ENCODE data around the gene IL10RB. TPM values are rescaled to one million over a fixed set of nuclear protein-coding genes. Genes with fewer than 3 reads are reported as not detected.
"Not testable (repeated sequence)": the region's sequence is repeated elsewhere in the genome, so short reads cannot be mapped to it uniquely, and the experiment has no call there.

The IL10RB gene
- total RNA-seq, 3 donors from 2014 or later, result 31.0 to 39.5 (median 31.8) TPM

DNA sequence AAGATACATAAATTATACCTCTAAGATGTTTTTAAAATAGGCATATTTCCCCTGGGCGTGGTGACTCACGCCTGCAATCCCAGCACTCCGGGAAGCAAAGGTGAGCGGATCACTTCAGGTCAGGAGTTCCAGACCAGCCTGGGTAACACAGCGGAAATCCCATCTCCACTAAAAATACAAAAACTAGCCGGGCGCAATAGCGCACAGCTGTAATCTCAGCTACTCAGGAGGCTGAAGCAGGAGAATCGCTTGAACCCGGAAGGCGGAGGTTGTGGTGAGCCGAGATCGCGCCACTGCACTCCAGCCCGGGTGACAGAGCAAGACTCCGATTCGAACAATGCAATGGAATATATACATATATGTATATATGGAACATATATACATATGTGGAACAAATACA lies 54.8 kb downstream of the IL10RB start:
- H3K36me3 ChIP-seq; H3K4me1 ChIP-seq; H3K4me3 ChIP-seq; H3K9me3 ChIP-seq; intact Hi-C loops (cut with DNase I; ENCODE audit: low total_unique reads); H3K27me3 ChIP-seq; H3K27ac ChIP-seq: not testable (repeated sequence)
- TF ChIP-seq POLR2AphosphoS5 (IDR thresholded peaks at IDR 0.05), result peak; percentile 48 to 84 (median 64)
- DNase-seq (ENCODE audit: low spot score in 2 of 2), result peak in 1 of 2 donors; percentile 54

DNA sequence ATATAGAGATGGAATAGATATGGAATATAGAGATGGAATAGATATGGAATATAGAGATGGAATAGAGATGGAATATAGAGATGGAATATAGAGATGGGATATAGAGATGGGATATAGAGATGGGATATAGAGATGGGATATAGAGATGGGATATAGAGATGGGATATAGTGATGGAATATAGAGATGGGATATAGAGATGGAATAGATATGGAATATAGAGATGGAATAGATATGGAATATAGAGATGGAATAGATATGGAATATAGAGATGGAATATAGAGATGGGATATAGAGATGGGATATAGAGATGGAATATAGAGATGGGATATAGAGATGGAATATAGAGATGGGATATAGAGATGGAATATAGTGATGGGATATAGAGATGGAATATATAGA lies 57.4 kb downstream of the IL10RB start:
- H3K4me1 ChIP-seq, result peaks cover 8 to 19% of the 10 kb centered on the region in 2 donors
- H3K9me3 ChIP-seq; intact Hi-C loops (cut with DNase I; ENCODE audit: low total_unique reads); H3K36me3 ChIP-seq; H3K27me3 ChIP-seq; DNase-seq (ENCODE audit: low spot score in 2 of 2): not testable (repeated sequence)
- H3K4me3 ChIP-seq, result peak overlapping the region in 2 of 3 donors; percentile 92 to 94
- peak overlapping the region in 1 of 2 donors; percentile 98 for H3K27ac ChIP-seq

DNA sequence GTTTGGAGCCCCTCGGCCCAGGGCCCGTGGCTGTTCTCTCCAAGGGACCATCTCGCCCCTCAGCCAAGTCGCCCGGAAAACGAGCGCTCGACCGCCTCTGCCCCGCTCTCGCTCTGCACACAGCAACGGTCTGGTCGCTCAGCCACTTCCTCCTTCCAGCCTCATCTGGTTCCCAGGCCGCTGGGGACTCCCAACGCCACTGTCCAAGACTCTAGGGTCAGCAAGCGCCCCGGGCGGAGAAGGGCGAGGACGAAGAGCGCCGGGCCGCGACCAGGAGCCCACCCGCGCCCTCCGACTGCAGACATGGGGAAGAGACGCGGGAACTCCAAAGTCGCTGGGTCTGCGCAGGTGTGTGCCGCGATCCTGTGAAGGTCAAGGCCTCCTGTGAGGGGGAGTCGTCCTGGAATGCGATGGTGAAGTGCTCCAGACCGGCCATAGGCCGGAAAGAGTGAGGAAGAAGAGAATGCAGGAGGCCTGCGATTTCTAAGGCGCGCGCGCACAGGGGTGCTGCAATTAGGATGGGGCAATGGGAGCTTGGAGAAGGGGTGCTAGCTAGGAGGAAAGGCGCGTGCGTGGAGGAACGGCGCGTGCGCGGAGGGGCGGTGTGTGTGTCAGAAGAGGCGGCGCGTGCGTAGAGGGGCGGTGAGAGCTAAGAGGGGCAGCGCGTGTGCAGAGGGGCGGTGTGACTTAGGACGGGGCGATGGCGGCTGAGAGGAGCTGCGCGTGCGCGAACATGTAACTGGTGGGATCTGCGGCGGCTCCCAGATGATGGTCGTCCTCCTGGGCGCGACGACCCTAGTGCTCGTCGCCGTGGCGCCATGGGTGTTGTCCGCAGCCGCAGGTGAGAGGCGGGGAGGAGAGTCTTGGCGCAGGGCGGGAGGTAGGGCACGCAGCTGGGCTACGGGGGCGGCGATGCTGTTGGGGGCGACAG lies 58.4 kb downstream of the IL10RB start, which contains the start of gene IFNAR1:
IFNAR1 (plus strand) TSS at position 680 of the 931 bp plus-strand sequence; CDS start at position 766, 86 bp downstream.
- Histone ChIP-seq H3K9me3 (no peaks in the 10 kb centered on the region), H3K27ac (peak within 1 kb of the TSS; percentile 98 to 99), H3K4me1 (peaks cover 8 to 19% of the 10 kb centered on the region in 2 donors), H3K27me3 (no peaks in the 10 kb centered on the region), H3K4me3 (peak within 1 kb of the TSS; percentile 77 to 94 (median 92)), H3K36me3 (no peaks in the 10 kb centered on the region)
- TF ChIP-seq POLR2AphosphoS5 (IDR thresholded peaks at IDR 0.05) (peak in 2 of 3 donors; percentile 71 to 87), POLR2A (IDR thresholded peaks at IDR 0.05) (peak; percentile 61)
- TF ChIP-seq, protein P1, sequence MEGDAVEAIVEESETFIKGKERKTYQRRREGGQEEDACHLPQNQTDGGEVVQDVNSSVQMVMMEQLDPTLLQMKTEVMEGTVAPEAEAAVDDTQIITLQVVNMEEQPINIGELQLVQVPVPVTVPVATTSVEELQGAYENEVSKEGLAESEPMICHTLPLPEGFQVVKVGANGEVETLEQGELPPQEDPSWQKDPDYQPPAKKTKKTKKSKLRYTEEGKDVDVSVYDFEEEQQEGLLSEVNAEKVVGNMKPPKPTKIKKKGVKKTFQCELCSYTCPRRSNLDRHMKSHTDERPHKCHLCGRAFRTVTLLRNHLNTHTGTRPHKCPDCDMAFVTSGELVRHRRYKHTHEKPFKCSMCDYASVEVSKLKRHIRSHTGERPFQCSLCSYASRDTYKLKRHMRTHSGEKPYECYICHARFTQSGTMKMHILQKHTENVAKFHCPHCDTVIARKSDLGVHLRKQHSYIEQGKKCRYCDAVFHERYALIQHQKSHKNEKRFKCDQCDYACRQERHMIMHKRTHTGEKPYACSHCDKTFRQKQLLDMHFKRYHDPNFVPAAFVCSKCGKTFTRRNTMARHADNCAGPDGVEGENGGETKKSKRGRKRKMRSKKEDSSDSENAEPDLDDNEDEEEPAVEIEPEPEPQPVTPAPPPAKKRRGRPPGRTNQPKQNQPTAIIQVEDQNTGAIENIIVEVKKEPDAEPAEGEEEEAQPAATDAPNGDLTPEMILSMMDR (IDR thresholded peaks at IDR 0.05), result no peak
- intact Hi-C loops (cut with DNase I; ENCODE audit: low total_unique reads), result no loop called here
- DNase-seq (ENCODE audit: low spot score in 2 of 2), result peak; percentile 98

DNA sequence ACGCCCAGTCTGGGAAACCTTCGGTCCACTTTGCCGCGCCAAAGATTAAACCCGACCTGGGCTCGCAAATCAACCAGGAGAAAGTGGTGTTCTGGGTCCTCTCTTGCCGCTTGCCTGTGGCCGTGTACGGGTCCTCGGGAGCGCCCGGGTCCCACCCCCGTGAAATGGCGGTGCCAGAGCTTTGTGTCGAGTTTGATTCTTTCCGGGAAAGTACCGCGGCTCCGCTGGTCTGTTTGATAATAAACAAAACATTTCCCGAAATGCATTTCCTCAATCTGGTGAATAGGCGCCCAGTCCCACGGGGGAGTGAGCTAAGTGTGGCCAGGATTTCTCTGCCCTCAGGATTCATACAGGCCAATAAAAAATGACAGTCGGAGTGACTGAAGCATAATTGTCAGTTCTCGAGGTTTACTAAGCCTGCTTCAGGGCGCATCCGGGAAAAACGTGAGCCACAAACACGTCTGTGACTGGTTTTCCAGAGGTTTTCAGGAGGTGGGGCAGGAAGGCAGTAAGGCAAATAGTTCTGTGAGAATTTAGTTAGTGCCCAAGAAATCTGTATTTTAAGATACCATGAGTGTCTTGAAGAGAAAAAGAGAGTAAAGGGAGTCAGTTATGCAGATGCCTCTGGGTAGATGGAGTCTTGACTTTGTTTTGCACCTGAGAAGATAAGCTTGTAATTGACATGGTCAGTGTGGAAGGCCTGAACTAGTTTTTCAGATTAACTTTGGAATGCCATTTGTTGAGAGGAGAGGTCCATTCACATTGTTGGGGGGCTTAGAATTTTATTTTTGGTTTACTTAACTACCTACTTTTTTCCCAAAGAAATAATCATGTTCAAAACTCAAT lies 59.3 kb downstream of the IL10RB start:
- DNase-seq (ENCODE audit: low spot score in 2 of 2), result peak; percentile 55 to 73
- no peaks in the 10 kb centered on the region for H3K27me3 ChIP-seq

DNA sequence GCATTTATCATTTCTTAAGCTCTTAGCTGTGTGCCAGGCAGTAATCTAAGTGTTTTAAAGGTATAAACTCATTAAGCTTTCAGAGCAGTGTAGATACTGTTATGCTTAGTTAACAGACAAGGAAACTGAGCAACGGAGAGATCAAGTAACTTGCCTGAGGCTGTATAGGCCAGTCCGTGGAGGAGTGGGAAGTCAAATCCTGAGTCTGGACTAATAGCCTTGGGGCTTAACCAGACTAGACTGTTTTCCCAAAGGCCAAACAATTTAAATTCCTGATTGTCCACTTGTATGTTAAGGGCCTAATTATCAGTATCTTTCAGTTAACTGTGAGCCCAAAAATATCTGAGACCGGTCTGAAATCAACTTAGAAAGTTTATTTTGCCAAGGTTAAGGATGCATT lies 61.2 kb downstream of the IL10RB start:
- H3K4me3 ChIP-seq, result no peak overlapping the region

More for the DNA sequence above, 59.3 kb downstream of the IL10RB start:
- Histone ChIP-seq H3K4me3 (peak overlapping the region; percentile 77 to 94 (median 92)), H3K27ac (peak overlapping the region; percentile 98 to 99), H3K4me1 (peaks cover 8 to 19% of the 10 kb centered on the region in 2 donors), H3K9me3 (no peaks in the 10 kb centered on the region), H3K36me3 (no peaks in the 10 kb centered on the region)
- TF ChIP-seq, protein P1 (IDR thresholded peaks at IDR 0.05), result no peak
- TF ChIP-seq POLR2A (IDR thresholded peaks at IDR 0.05) (no peak), POLR2AphosphoS5 (IDR thresholded peaks at IDR 0.05) (no peak)
- intact Hi-C loops (cut with DNase I; ENCODE audit: low total_unique reads), result no loop called here

More for the DNA sequence above, 61.2 kb downstream of the IL10RB start:
- H3K27me3 ChIP-seq, result no peaks in the 10 kb centered on the region
- no peak for DNase-seq (ENCODE audit: low spot score in 2 of 2)
- H3K4me1 ChIP-seq, result peaks cover 8 to 19% of the 10 kb centered on the region in 2 donors
- peaks cover 0 to under 1% of the 10 kb centered on the region in 2 donors for H3K9me3 ChIP-seq
- H3K27ac ChIP-seq, result no peak overlapping the region
- no peak for TF ChIP-seq POLR2A (IDR thresholded peaks at IDR 0.05)
- TF ChIP-seq POLR2AphosphoS5 (IDR thresholded peaks at IDR 0.05), result no peak
- TF ChIP-seq, protein P1 (IDR thresholded peaks at IDR 0.05), result no peak
- H3K36me3 ChIP-seq, result no peaks in the 10 kb centered on the region
- intact Hi-C loops (cut with DNase I; ENCODE audit: low total_unique reads), result no loop called here

Data from breast epithelium (tissue), 4 donors.